ENCODE results near the gene VIM. TPM values are rescaled to one million over a fixed set of nuclear protein-coding genes. Genes with fewer than 3 reads are reported as not detected.
A peak's percentile ranks its signal among the peaks of the same experiment; 100 is the strongest.

Gene VIM
- total RNA-seq, 2 experiments from 2014 or later = 0.88 to 3.4 TPM

GRCh38 chr10:17222329-17222728 is 5.7 kb upstream of the VIM start:
- intact Hi-C loops (cut with micrococcal nuclease; ENCODE audit: unreplicated experiment) = no loop called here
- H3K4me1 ChIP-seq (ENCODE audit: insufficient read depth, low read length, poor library complexity, severe bottlenecking) = peaks cover 1% of the 10 kb centered on the region
- CTCF ChIA-PET (ENCODE audit: unreplicated experiment) = interaction anchor here (0.5 kb wide), 1 partner anchor 187 kb away, joined by 5 read pairs; no protein-coding TSS in a partner anchor
- no peak overlapping the region for H3K27ac ChIP-seq (ENCODE audit: low read depth, low read length, poor library complexity, severe bottlenecking)
- POLR2A ChIA-PET = no interaction called here
- no peaks in the 10 kb centered on the region for H3K36me3 ChIP-seq (ENCODE audit: insufficient read depth, low read length)
- no peaks in the 10 kb centered on the region for H3K79me2 ChIP-seq (ENCODE audit: insufficient read depth, low read depth, low read length)
- no peak overlapping the region for H3K4me2 ChIP-seq (ENCODE audit: low read length)
- H4K20me1 ChIP-seq (ENCODE audit: insufficient read depth, low read length) = no peaks in the 10 kb centered on the region; the same call in 1 of the 2 replicates
- no TSS peak for BruUV-seq (replicated peaks)
- H3K9me2 ChIP-seq (ENCODE audit: insufficient read depth, low read length) = no peaks in the 10 kb centered on the region
- no peak for TF ChIP-seq EZH2phosphoT487 (IDR thresholded peaks at IDR 0.05; ENCODE audit: borderline replicate concordance, low read depth, low read length)
- no peaks in the 10 kb centered on the region for H3K9me3 ChIP-seq (ENCODE audit: low read length)
- no peak overlapping the region for H2AFZ ChIP-seq (ENCODE audit: low read length)
- H3K4me3 ChIP-seq (ENCODE audit: low read depth, low read length, poor library complexity, severe bottlenecking) = no peak overlapping the region
- DNase-seq (ENCODE audit: low spot score) = no peak

GRCh38 chr10:17225808-17226207 is 2.2 kb upstream of the VIM start:
- H2AFZ ChIP-seq (ENCODE audit: low read length) = no peak overlapping the region
- no peak overlapping the region for H3K27ac ChIP-seq (ENCODE audit: low read depth, low read length, poor library complexity, severe bottlenecking)
- POLR2A ChIA-PET = interaction anchor here (0.6 to 1.1 kb wide), 2 partner anchors 17 to 161 kb away, joined by 3 read pairs; no protein-coding TSS in a partner anchor
- H3K4me2 ChIP-seq (ENCODE audit: low read length) = no peak overlapping the region
- intact Hi-C loops (cut with micrococcal nuclease; ENCODE audit: unreplicated experiment) = no loop called here
- H3K9me3 ChIP-seq (ENCODE audit: low read length) = no peaks in the 10 kb centered on the region
- CTCF ChIA-PET (ENCODE audit: unreplicated experiment) = no interaction called here
- no peaks in the 10 kb centered on the region for H3K79me2 ChIP-seq (ENCODE audit: insufficient read depth, low read depth, low read length)
- no peaks in the 10 kb centered on the region for H3K9me2 ChIP-seq (ENCODE audit: insufficient read depth, low read length)
- H3K36me3 ChIP-seq (ENCODE audit: insufficient read depth, low read length) = no peaks in the 10 kb centered on the region
- no TSS peak for BruUV-seq (replicated peaks)
- no peaks in the 10 kb centered on the region; the same call in 1 of the 2 replicates for H4K20me1 ChIP-seq (ENCODE audit: insufficient read depth, low read length)
- no peak for DNase-seq (ENCODE audit: low spot score)
- no peak overlapping the region for H3K4me3 ChIP-seq (ENCODE audit: low read depth, low read length, poor library complexity, severe bottlenecking)
- no peak for TF ChIP-seq EZH2phosphoT487 (IDR thresholded peaks at IDR 0.05; ENCODE audit: borderline replicate concordance, low read depth, low read length)
- TF ChIP-seq, protein P1, sequence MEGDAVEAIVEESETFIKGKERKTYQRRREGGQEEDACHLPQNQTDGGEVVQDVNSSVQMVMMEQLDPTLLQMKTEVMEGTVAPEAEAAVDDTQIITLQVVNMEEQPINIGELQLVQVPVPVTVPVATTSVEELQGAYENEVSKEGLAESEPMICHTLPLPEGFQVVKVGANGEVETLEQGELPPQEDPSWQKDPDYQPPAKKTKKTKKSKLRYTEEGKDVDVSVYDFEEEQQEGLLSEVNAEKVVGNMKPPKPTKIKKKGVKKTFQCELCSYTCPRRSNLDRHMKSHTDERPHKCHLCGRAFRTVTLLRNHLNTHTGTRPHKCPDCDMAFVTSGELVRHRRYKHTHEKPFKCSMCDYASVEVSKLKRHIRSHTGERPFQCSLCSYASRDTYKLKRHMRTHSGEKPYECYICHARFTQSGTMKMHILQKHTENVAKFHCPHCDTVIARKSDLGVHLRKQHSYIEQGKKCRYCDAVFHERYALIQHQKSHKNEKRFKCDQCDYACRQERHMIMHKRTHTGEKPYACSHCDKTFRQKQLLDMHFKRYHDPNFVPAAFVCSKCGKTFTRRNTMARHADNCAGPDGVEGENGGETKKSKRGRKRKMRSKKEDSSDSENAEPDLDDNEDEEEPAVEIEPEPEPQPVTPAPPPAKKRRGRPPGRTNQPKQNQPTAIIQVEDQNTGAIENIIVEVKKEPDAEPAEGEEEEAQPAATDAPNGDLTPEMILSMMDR (conservative IDR thresholded peaks at IDR 0.05; ENCODE audit: low read length) = no peak
- peaks cover 24% of the 10 kb centered on the region for H3K4me1 ChIP-seq (ENCODE audit: insufficient read depth, low read length, poor library complexity, severe bottlenecking)

DNA sequence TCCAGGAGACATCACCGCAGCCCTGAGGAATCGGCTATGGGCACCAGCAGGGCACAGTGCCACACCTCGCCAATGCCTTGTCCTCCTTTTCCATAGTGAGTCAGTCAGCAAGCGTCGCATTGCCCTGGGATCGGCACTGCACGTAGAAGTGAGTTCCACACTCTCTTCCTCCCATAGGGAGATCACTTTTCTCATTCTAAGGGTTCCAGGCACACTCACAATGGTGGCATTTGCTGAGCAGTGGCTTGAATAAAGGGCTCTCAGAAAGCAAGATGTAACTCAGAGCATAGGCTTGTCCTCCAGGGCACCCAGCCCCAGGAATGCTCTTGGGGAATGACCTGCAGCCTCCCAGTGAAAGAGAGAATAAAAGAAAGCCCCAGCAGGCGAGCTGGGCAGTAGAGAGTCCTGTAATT is 1.1 kb upstream of the VIM start:
- no peak for TF ChIP-seq EZH2phosphoT487 (IDR thresholded peaks at IDR 0.05; ENCODE audit: borderline replicate concordance, low read depth, low read length)
- TF ChIP-seq, protein P1 (conservative IDR thresholded peaks at IDR 0.05; ENCODE audit: low read length) = no peak
- Histone ChIP-seq H3K4me1 (ENCODE audit: insufficient read depth, low read length, poor library complexity, severe bottlenecking) (peaks cover 29% of the 10 kb centered on the region), H3K36me3 (ENCODE audit: insufficient read depth, low read length) (no peaks in the 10 kb centered on the region), H3K27ac (ENCODE audit: low read depth, low read length, poor library complexity, severe bottlenecking) (no peak overlapping the region), H2AFZ (ENCODE audit: low read length) (no peak overlapping the region), H3K79me2 (ENCODE audit: insufficient read depth, low read depth, low read length) (no peaks in the 10 kb centered on the region), H3K4me3 (ENCODE audit: low read depth, low read length, poor library complexity, severe bottlenecking) (no peak overlapping the region), H3K9me3 (ENCODE audit: low read length) (no peaks in the 10 kb centered on the region), H3K9me2 (ENCODE audit: insufficient read depth, low read length) (no peaks in the 10 kb centered on the region), H3K4me2 (ENCODE audit: low read length) (peak overlapping the region; percentile 57; the same call in 1 of the 2 replicates), H4K20me1 (ENCODE audit: insufficient read depth, low read length) (no peaks in the 10 kb centered on the region; the same call in 1 of the 2 replicates)
- ChIA-PET CTCF (ENCODE audit: unreplicated experiment) (no interaction called here), POLR2A (interaction anchor here (0.6 kb wide), 1 partner anchor 474 kb away, joined by 3 read pairs; no protein-coding TSS in a partner anchor)
- intact Hi-C loops (cut with micrococcal nuclease; ENCODE audit: unreplicated experiment) = no loop called here
- DNase-seq (ENCODE audit: low spot score) = no peak
- no TSS peak for BruUV-seq (replicated peaks)
